GM21367 (cell line): Measurements from ENCODE around the gene MRM2.

Experiments used
- ATAC-seq: cut with Tn5 transposase; IDR thresholded peaks from one replicate; pipeline ENCODE4 v1.9.1; 2021; ENCODE audit not compliant: unreplicated experiment

The MRM2 gene

GRCh38 chr7:2225336-2225735 lies 16.7 kb downstream of the MRM2 start:
- ATAC-seq = no peak

GRCh38 chr7:2224934-2225333 lies 17.1 kb downstream of the MRM2 start:
- no peak for ATAC-seq

- no peak for ATAC-seq
These were observed 17.5 kb downstream of the MRM2 start for GRCh38 chr7:2224491-2224928.

GRCh38 chr7:2223321-2223720 lies 18.7 kb downstream of the MRM2 start:
- no peak for ATAC-seq

GRCh38 chr7:2222516-2222915 lies 19.5 kb downstream of the MRM2 start:
- ATAC-seq = no peak

GRCh38 chr7:2220954-2221353 lies 21.1 kb downstream of the MRM2 start:
- no peak for ATAC-seq

GRCh38 chr7:2220506-2220905 lies 21.5 kb downstream of the MRM2 start:
- no peak for ATAC-seq

GRCh38 chr7:2220030-2220429 lies 22.0 kb downstream of the MRM2 start:
- no peak for ATAC-seq

- ATAC-seq = no peak
These were observed 22.4 kb downstream of the MRM2 start for GRCh38 chr7:2219606-2220005.

- ATAC-seq = no peak
These were observed 22.9 kb downstream of the MRM2 start for GRCh38 chr7:2219136-2219535.

GRCh38 chr7:2218444-2218785 lies 23.6 kb downstream of the MRM2 start:
- ATAC-seq = no peak

GRCh38 chr7:2217716-2218443 lies 24.1 kb downstream of the MRM2 start:
- no peak for ATAC-seq

GRCh38 chr7:2217206-2217605 lies 24.8 kb downstream of the MRM2 start:
- ATAC-seq = no peak

- no peak for ATAC-seq
These were observed 26.2 kb downstream of the MRM2 start for GRCh38 chr7:2215851-2216250.

- no peak for ATAC-seq
These were observed 27.4 kb downstream of the MRM2 start for GRCh38 chr7:2214636-2215035.

GRCh38 chr7:2213551-2214215 lies 28.3 kb downstream of the MRM2 start:
- no peak for ATAC-seq

GRCh38 chr7:2212906-2213305 lies 29.1 kb downstream of the MRM2 start:
- no peak for ATAC-seq

- ATAC-seq = no peak
These were observed 30.1 kb downstream of the MRM2 start for GRCh38 chr7:2211926-2212325.

- no peak for ATAC-seq
These were observed 30.6 kb downstream of the MRM2 start for GRCh38 chr7:2211259-2211880.

GRCh38 chr7:2210551-2211258 lies 31.3 kb downstream of the MRM2 start:
- ATAC-seq = no peak

- ATAC-seq = no peak
These were observed 32.1 kb downstream of the MRM2 start for GRCh38 chr7:2209961-2210323.
